Liver (tissue), 9 donors: ENCODE measurements around the gene RUNDC3A. TPM values are rescaled to one million over a fixed set of nuclear protein-coding genes. Genes with fewer than 3 reads are reported as not detected.

Source experiments
- DNase-seq: peaks from one replicate; pipeline ENCODE4 v3.0.0-alpha.2; 2017; ENCODE audit warnings: low spot score
- H3K27ac ChIP-seq, 2 donors: one replicate each; pipeline ENCODE4 v1.7.0; 2013; ENCODE audit warnings: inconsistent platforms in 2 of 2, low read length in 2 of 2, control low read depth in 1 of 2, low read depth in 1 of 2, mild to moderate bottlenecking in 1 of 2
- H3K27me3 ChIP-seq, 4 donors: one replicate each; pipeline versions ENCODE4 v1.6.1 to v1.7.0; 2013; ENCODE audit warnings: low read length in 3 of 4, inconsistent platforms in 1 of 4, mild to moderate bottlenecking in 1 of 4, moderate library complexity in 1 of 4; ENCODE audit not compliant: control insufficient read depth in 4 of 4, insufficient read depth in 4 of 4
- H3K36me3 ChIP-seq, 4 donors: one replicate each; pipeline versions ENCODE4 v1.6.1 to v1.7.0; 2013; ENCODE audit warnings: low read length in 3 of 4, mild to moderate bottlenecking in 3 of 4, low read depth in 1 of 4, moderate library complexity in 1 of 4; ENCODE audit not compliant: control insufficient read depth in 4 of 4, insufficient read depth in 3 of 4
- H3K4me1 ChIP-seq, 4 donors: one replicate each; pipeline versions ENCODE4 v1.6.1 to v1.7.0; 2013; ENCODE audit warnings: low read length in 3 of 4, mild to moderate bottlenecking in 3 of 4, moderate library complexity in 1 of 4; ENCODE audit not compliant: control insufficient read depth in 4 of 4, insufficient read depth in 4 of 4
- H3K4me3 ChIP-seq, 3 donors: one replicate each; pipeline versions ENCODE4 v1.6.1 to v1.7.0; 2013; ENCODE audit warnings: low read length in 3 of 3, control low read depth in 1 of 3, low read depth in 1 of 3, mild to moderate bottlenecking in 1 of 3
- H3K9ac ChIP-seq, 2 donors: one replicate each; pipeline ENCODE4 v1.7.0; 2013; ENCODE audit warnings: low read length in 2 of 2, mild to moderate bottlenecking in 2 of 2, moderate library complexity in 2 of 2, control low read depth in 1 of 2, low read depth in 1 of 2
- H3K9me3 ChIP-seq, 4 donors: one replicate each; pipeline versions ENCODE4 v1.6.1 to v1.7.0; 2013; ENCODE audit warnings: low read length in 3 of 4; ENCODE audit not compliant: control insufficient read depth in 4 of 4
- ATF3 ChIP-seq: IDR thresholded peaks from 2 replicates; pipeline ENCODE4 v1.6.1; 2016; ENCODE audit warnings: antibody characterized with exemption
- CTCF ChIP-seq: fragments of 150-350 bp; IDR thresholded peaks from 2 replicates; pipeline ENCODE4 v1.5.1; 2017; ENCODE audit warnings: improper control_type of control experiment, low read depth, low read length; ENCODE audit not compliant: missing input control
- EGR1 ChIP-seq, 2 donors: IDR thresholded peaks; 2 replicates each; pipeline ENCODE4 v1.6.1; 2016 to 2018; ENCODE audit warnings: antibody characterized with exemption in 2 of 2, low read depth in 2 of 2
- FOXA1 ChIP-seq: IDR thresholded peaks from 2 replicates; pipeline ENCODE4 v1.6.1; 2016; ENCODE audit warnings: antibody characterized with exemption
- FOXA2 ChIP-seq: IDR thresholded peaks from 2 replicates; pipeline ENCODE4 v1.6.1; 2016; ENCODE audit warnings: antibody characterized with exemption
- GABPA ChIP-seq, 2 donors: IDR thresholded peaks in 1 of 2; conservative IDR thresholded peaks in 1 of 2; 2 replicates each; pipeline ENCODE4 v1.6.1; 2016; ENCODE audit warnings: antibody characterized with exemption in 2 of 2, mild to moderate bottlenecking in 1 of 2, moderate library complexity in 1 of 2
- HNF4A ChIP-seq, 2 donors: conservative IDR thresholded peaks; 2 replicates each; pipeline ENCODE4 v1.6.1; 2016; ENCODE audit warnings: antibody characterized with exemption in 2 of 2, mild to moderate bottlenecking in 2 of 2
- HNF4G ChIP-seq: IDR thresholded peaks from 2 replicates; pipeline ENCODE4 v1.6.1; 2016; ENCODE audit warnings: antibody characterized with exemption
- JUND ChIP-seq, 2 donors: IDR thresholded peaks; 2 replicates each; pipeline ENCODE4 v1.6.1; 2016; ENCODE audit warnings: antibody characterized with exemption in 2 of 2
- MAX ChIP-seq: IDR thresholded peaks from 2 replicates; pipeline ENCODE4 v1.6.1; 2016; ENCODE audit warnings: antibody characterized with exemption
- NR2F2 ChIP-seq: IDR thresholded peaks from 2 replicates; pipeline ENCODE4 v1.6.1; 2016; ENCODE audit warnings: antibody characterized with exemption
- RAD21 ChIP-seq, 2 donors: IDR thresholded peaks; 2 replicates each; pipeline ENCODE4 v1.6.1; 2016; ENCODE audit warnings: antibody characterized with exemption in 2 of 2, mild to moderate bottlenecking in 2 of 2
- RXRA ChIP-seq, 2 donors: IDR thresholded peaks; 2 replicates each; pipeline ENCODE4 v1.6.1; 2017 to 2018; ENCODE audit warnings: antibody characterized with exemption in 2 of 2, mild to moderate bottlenecking in 1 of 2
- SP1 ChIP-seq: IDR thresholded peaks from 2 replicates; pipeline ENCODE4 v1.6.1; 2018; ENCODE audit warnings: antibody characterized with exemption, mild to moderate bottlenecking
- TAF1 ChIP-seq: conservative IDR thresholded peaks from 2 replicates; pipeline ENCODE4 v1.6.1; 2016; ENCODE audit warnings: antibody characterized with exemption, mild to moderate bottlenecking
- YY1 ChIP-seq: IDR thresholded peaks from 2 replicates; pipeline ENCODE4 v1.6.1; 2016; ENCODE audit warnings: antibody characterized with exemption, mild to moderate bottlenecking
- WGBS: extraction: QIAGEN DNeasy Blood & Tissue Kit; methylation state at CpG from one replicate; pipeline ENCODE4 v1.1.7; 2013; 5-methylcytosine and 5-hydroxymethylcytosine counted together
- polyA plus RNA-seq, 2 donors: library from polyadenylated mRNA; stranded (reverse) in 1 of 2; unstranded in 1 of 2; fragments of 200-250 nt in 1 of 2; fragments of >200 nt in 1 of 2; fragmentation: Nextera tagmentation in 1 of 2; extraction: Ambion mirVana in 1 of 2; gene quantifications; one replicate each; pipeline versions ENCODE4 v1.2.1 to v1.2.3, GENCODE V29; 2013 to 2015
- total RNA-seq, 2 donors: library from RNA; depleted of rRNA; stranded (reverse); fragments of >200 nt; gene quantifications; one replicate each; pipeline ENCODE4 v1.2.3, GENCODE V29; 2014
- TF ChIP-seq, protein P1 (sequence below): IDR thresholded peaks from 2 replicates; pipeline ENCODE4 v1.6.1; 2016; ENCODE audit warnings: antibody characterized with exemption, mild to moderate bottlenecking
- donor health status: healthy.
- donor health status: healthy.
- donor health status: healthy.
- donor health status: healthy.
- donor health status: healthy.

Gene RUNDC3A
- total and polyA plus RNA-seq, 4 donors, result 0.05 to 17.0 (median 0.06) TPM; not detected in 1

DNA sequence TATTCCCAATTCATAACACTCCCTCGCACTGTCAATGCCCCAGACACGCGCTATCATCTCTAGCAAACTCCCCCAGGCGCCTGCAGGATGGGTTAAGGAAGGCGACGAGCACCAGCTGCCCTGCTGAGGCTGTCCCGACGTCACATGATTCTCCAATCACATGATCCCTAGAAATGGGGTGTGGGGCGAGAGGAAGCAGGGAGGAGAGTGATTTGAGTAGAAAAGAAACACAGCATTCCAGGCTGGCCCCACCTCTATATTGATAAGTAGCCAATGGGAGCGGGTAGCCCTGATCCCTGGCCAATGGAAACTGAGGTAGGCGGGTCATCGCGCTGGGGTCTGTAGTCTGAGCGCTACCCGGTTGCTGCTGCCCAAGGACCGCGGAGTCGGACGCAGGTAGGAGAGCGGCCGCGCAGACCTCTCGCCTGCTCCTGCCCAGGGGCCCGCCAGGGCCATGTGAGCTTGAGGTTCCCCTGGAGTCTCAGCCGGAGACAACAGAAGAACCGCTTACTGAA lies 36.6 kb downstream of the RUNDC3A start, which contains the start of gene GRN (continued):
- no peak for TF ChIP-seq FOXA2
- no peak for TF ChIP-seq ATF3
- TF ChIP-seq CTCF, result no peak
- TF ChIP-seq YY1, result peak; percentile 87
- TF ChIP-seq RXRA (IDR thresholded peaks at IDR 0.05), result peak; percentile 69 to 78
- TF ChIP-seq HNF4G, result no peak
- TF ChIP-seq FOXA1, result no peak
- peak; percentile 49 to 58 for TF ChIP-seq RAD21 (IDR thresholded peaks at IDR 0.05)
- peak; percentile 90 for TF ChIP-seq MAX

DNA sequence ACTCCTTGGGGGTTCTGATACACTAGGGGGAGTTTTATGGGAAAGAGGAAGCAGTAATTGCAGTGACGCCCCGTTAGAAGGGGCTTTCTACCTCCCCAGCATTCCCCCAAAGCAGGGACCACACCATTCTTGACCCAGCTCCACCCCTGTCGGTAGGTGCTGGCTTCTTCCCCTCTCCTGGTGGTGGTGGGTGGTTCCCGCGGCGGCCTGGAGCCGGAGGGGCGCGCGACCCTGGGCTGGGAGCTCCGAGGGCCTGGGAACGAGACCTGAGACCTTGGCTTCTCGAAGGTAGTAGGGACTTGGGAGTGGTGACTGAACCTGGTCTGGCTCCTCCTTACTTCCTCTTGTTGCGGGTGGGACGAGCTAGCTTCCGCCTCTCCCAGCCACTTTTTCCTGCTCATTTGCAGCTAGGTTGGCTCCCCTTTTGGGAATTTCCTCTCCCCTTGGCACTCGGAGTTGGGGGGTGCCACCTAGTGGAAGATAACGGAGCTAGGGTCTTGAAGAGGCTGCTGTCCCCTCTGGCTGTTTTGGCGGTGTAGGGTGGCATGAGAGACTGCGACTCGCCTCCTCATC lies 37.1 kb downstream of the RUNDC3A start:
- H3K4me1 ChIP-seq, result peaks cover 0 to 21% (median 12%) of the 10 kb centered on the region in 4 donors
- H3K36me3 ChIP-seq, result peaks cover 0 to 9% (median 3%) of the 10 kb centered on the region in 4 donors
- peak overlapping the region; percentile 57 to 86 (median 83) for H3K4me3 ChIP-seq
- no peak for DNase-seq
- WGBS, result 5% methylated on average over 21 of the region's 21 CpGs
- TF ChIP-seq RAD21 (IDR thresholded peaks at IDR 0.05) (peak; percentile 57 to 73), TAF1 (no peak), CTCF (peak; percentile 29)
- H3K27ac ChIP-seq, result peak overlapping the region; percentile 48 to 81
- no peaks in the 10 kb centered on the region for H3K27me3 ChIP-seq
- peak overlapping the region; percentile 65 to 85 for H3K9ac ChIP-seq
- no peaks in the 10 kb centered on the region for H3K9me3 ChIP-seq

- Histone ChIP-seq H3K9ac (peak overlapping the region; percentile 9 to 85), H3K36me3 (peaks cover 0 to 15% (median 6%) of the 10 kb centered on the region in 4 donors), H3K4me3 (peak overlapping the region in 1 of 3 donors; percentile 57), H3K27me3 (no peaks in the 10 kb centered on the region), H3K9me3 (no peaks in the 10 kb centered on the region), H3K4me1 (peaks cover 0 to 21% (median 12%) of the 10 kb centered on the region in 4 donors), H3K27ac (peak overlapping the region in 1 of 2 donors; percentile 48)
- WGBS, result 76% methylated on average over 13 of the region's 13 CpGs
- no peak for DNase-seq
- TF ChIP-seq HNF4A (conservative IDR thresholded peaks at IDR 0.05), result no peak
- TF ChIP-seq GABPA (IDR thresholded peaks at IDR 0.05 in 1 of 2, conservative IDR thresholded peaks at IDR 0.05 in 1 of 2), result no peak
- TF ChIP-seq FOXA2, result no peak
- no peak for TF ChIP-seq RAD21 (IDR thresholded peaks at IDR 0.05)
- no peak for TF ChIP-seq HNF4G
- no peak for TF ChIP-seq EGR1 (IDR thresholded peaks at IDR 0.05; ENCODE audit: low read depth in 2 of 2)
- TF ChIP-seq YY1, result no peak
- TF ChIP-seq FOXA1, result no peak
- no peak for TF ChIP-seq RXRA (IDR thresholded peaks at IDR 0.05)
- TF ChIP-seq SP1, result no peak
- no peak for TF ChIP-seq JUND (IDR thresholded peaks at IDR 0.05)
- TF ChIP-seq NR2F2, result no peak
- no peak for TF ChIP-seq CTCF
- no peak for TF ChIP-seq TAF1
- TF ChIP-seq, protein P1, sequence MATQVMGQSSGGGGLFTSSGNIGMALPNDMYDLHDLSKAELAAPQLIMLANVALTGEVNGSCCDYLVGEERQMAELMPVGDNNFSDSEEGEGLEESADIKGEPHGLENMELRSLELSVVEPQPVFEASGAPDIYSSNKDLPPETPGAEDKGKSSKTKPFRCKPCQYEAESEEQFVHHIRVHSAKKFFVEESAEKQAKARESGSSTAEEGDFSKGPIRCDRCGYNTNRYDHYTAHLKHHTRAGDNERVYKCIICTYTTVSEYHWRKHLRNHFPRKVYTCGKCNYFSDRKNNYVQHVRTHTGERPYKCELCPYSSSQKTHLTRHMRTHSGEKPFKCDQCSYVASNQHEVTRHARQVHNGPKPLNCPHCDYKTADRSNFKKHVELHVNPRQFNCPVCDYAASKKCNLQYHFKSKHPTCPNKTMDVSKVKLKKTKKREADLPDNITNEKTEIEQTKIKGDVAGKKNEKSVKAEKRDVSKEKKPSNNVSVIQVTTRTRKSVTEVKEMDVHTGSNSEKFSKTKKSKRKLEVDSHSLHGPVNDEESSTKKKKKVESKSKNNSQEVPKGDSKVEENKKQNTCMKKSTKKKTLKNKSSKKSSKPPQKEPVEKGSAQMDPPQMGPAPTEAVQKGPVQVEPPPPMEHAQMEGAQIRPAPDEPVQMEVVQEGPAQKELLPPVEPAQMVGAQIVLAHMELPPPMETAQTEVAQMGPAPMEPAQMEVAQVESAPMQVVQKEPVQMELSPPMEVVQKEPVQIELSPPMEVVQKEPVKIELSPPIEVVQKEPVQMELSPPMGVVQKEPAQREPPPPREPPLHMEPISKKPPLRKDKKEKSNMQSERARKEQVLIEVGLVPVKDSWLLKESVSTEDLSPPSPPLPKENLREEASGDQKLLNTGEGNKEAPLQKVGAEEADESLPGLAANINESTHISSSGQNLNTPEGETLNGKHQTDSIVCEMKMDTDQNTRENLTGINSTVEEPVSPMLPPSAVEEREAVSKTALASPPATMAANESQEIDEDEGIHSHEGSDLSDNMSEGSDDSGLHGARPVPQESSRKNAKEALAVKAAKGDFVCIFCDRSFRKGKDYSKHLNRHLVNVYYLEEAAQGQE, result no peak
Measured at GRCh38 chr17:44346064-44346844, 37.9 kb downstream of the RUNDC3A start.
